ENCODE measurements around the gene DACT2. TPM values are rescaled to one million over a fixed set of nuclear protein-coding genes. Genes with fewer than 3 reads are reported as not detected.

Gene DACT2
- polyA plus RNA-seq, 1 donor = 6.4 TPM

GRCh38 chr6:168340819-168341218 lies 21.2 kb upstream of the DACT2 start:
- no peak for DNase-seq
- Histone ChIP-seq H3K36me3 (ENCODE audit: control insufficient read depth, insufficient read depth, low read length) (no peaks in the 10 kb centered on the region), H3K27me3 (ENCODE audit: control insufficient read depth, insufficient read depth, low read length) (no peaks in the 10 kb centered on the region), H3K4me3 (ENCODE audit: low read length) (no peak overlapping the region), H3K4me1 (ENCODE audit: control insufficient read depth, insufficient read depth, low read length) (peaks cover 5% of the 10 kb centered on the region), H3K27ac (ENCODE audit: low read length) (no peak overlapping the region), H3K9me3 (ENCODE audit: control insufficient read depth, low read depth, low read length) (no peaks in the 10 kb centered on the region)
- no CpG with 5 or more reads among the region's 10 CpGs for WGBS (ENCODE audit: insufficient coverage, low lambda C conversion rate)

GRCh38 chr6:168338777-168339176 lies 19.2 kb upstream of the DACT2 start:
- Histone ChIP-seq H3K9me3 (ENCODE audit: control insufficient read depth, low read depth, low read length) (no peaks in the 10 kb centered on the region), H3K4me1 (ENCODE audit: control insufficient read depth, insufficient read depth, low read length) (peaks cover 15% of the 10 kb centered on the region), H3K36me3 (ENCODE audit: control insufficient read depth, insufficient read depth, low read length) (no peaks in the 10 kb centered on the region), H3K4me3 (ENCODE audit: low read length) (no peak overlapping the region), H3K27me3 (ENCODE audit: control insufficient read depth, insufficient read depth, low read length) (no peaks in the 10 kb centered on the region), H3K27ac (ENCODE audit: low read length) (no peak overlapping the region)
- WGBS (ENCODE audit: insufficient coverage, low lambda C conversion rate) = 83% methylated on average over 1 of the region's 7 CpGs
- no peak for DNase-seq

- Histone ChIP-seq H3K36me3 (ENCODE audit: control insufficient read depth, insufficient read depth, low read length) (no peaks in the 10 kb centered on the region), H3K9me3 (ENCODE audit: control insufficient read depth, low read depth, low read length) (no peaks in the 10 kb centered on the region), H3K27me3 (ENCODE audit: control insufficient read depth, insufficient read depth, low read length) (no peaks in the 10 kb centered on the region), H3K4me3 (ENCODE audit: low read length) (no peak overlapping the region), H3K27ac (ENCODE audit: low read length) (no peak overlapping the region), H3K4me1 (ENCODE audit: control insufficient read depth, insufficient read depth, low read length) (peaks cover 20% of the 10 kb centered on the region)
- WGBS (ENCODE audit: insufficient coverage, low lambda C conversion rate) = 60% methylated on average over 1 of the region's 4 CpGs
- DNase-seq = peak in 1 of 2 donors; percentile 42
These were observed 17.4 kb upstream of the DACT2 start for GRCh38 chr6:168336967-168337366.

GRCh38 chr6:168333989-168334388 lies 14.4 kb upstream of the DACT2 start:
- peaks cover 22% of the 10 kb centered on the region for H3K4me1 ChIP-seq (ENCODE audit: control insufficient read depth, insufficient read depth, low read length)
- H3K27ac ChIP-seq (ENCODE audit: low read length) = peak overlapping the region; percentile 64
- no CpG with 5 or more reads among the region's 9 CpGs for WGBS (ENCODE audit: insufficient coverage, low lambda C conversion rate)
- peak; percentile 61 to 86 for DNase-seq
- no peaks in the 10 kb centered on the region for H3K36me3 ChIP-seq (ENCODE audit: control insufficient read depth, insufficient read depth, low read length)
- H3K27me3 ChIP-seq (ENCODE audit: control insufficient read depth, insufficient read depth, low read length) = no peaks in the 10 kb centered on the region
- H3K4me3 ChIP-seq (ENCODE audit: low read length) = no peak overlapping the region
- no peaks in the 10 kb centered on the region for H3K9me3 ChIP-seq (ENCODE audit: control insufficient read depth, low read depth, low read length)

- Histone ChIP-seq H3K36me3 (ENCODE audit: control insufficient read depth, insufficient read depth, low read length) (no peaks in the 10 kb centered on the region), H3K27ac (ENCODE audit: low read length) (peak overlapping the region; percentile 64), H3K9me3 (ENCODE audit: control insufficient read depth, low read depth, low read length) (no peaks in the 10 kb centered on the region), H3K4me1 (ENCODE audit: control insufficient read depth, insufficient read depth, low read length) (peaks cover 22% of the 10 kb centered on the region), H3K4me3 (ENCODE audit: low read length) (no peak overlapping the region), H3K27me3 (ENCODE audit: control insufficient read depth, insufficient read depth, low read length) (no peaks in the 10 kb centered on the region)
- WGBS (ENCODE audit: insufficient coverage, low lambda C conversion rate) = 10% methylated on average over 2 of the region's 9 CpGs
- DNase-seq = peak in 1 of 2 donors; percentile 77
These were observed 13.9 kb upstream of the DACT2 start for GRCh38 chr6:168333491-168333890.

- WGBS (ENCODE audit: insufficient coverage, low lambda C conversion rate) = 90% methylated on average over 1 of the region's 5 CpGs
- Histone ChIP-seq H3K9me3 (ENCODE audit: control insufficient read depth, low read depth, low read length) (no peaks in the 10 kb centered on the region), H3K36me3 (ENCODE audit: control insufficient read depth, insufficient read depth, low read length) (no peaks in the 10 kb centered on the region), H3K4me1 (ENCODE audit: control insufficient read depth, insufficient read depth, low read length) (peaks cover 22% of the 10 kb centered on the region), H3K27me3 (ENCODE audit: control insufficient read depth, insufficient read depth, low read length) (no peaks in the 10 kb centered on the region), H3K27ac (ENCODE audit: low read length) (peak overlapping the region; percentile 64), H3K4me3 (ENCODE audit: low read length) (no peak overlapping the region)
- DNase-seq = peak in 1 of 2 donors; percentile 49
These were observed 13.5 kb upstream of the DACT2 start for GRCh38 chr6:168333039-168333438.

GRCh38 chr6:168332020-168332419 lies 12.4 kb upstream of the DACT2 start:
- peak; percentile 63 to 81 for DNase-seq
- Histone ChIP-seq H3K4me1 (ENCODE audit: control insufficient read depth, insufficient read depth, low read length) (peaks cover 22% of the 10 kb centered on the region), H3K4me3 (ENCODE audit: low read length) (no peak overlapping the region), H3K27me3 (ENCODE audit: control insufficient read depth, insufficient read depth, low read length) (no peaks in the 10 kb centered on the region), H3K36me3 (ENCODE audit: control insufficient read depth, insufficient read depth, low read length) (no peaks in the 10 kb centered on the region), H3K27ac (ENCODE audit: low read length) (no peak overlapping the region), H3K9me3 (ENCODE audit: control insufficient read depth, low read depth, low read length) (no peaks in the 10 kb centered on the region)
- no CpG with 5 or more reads among the region's 13 CpGs for WGBS (ENCODE audit: insufficient coverage, low lambda C conversion rate)

GRCh38 chr6:168331058-168331457 lies 11.5 kb upstream of the DACT2 start:
- H3K27me3 ChIP-seq (ENCODE audit: control insufficient read depth, insufficient read depth, low read length) = no peaks in the 10 kb centered on the region
- no peaks in the 10 kb centered on the region for H3K36me3 ChIP-seq (ENCODE audit: control insufficient read depth, insufficient read depth, low read length)
- peaks cover 17% of the 10 kb centered on the region for H3K4me1 ChIP-seq (ENCODE audit: control insufficient read depth, insufficient read depth, low read length)
- no peaks in the 10 kb centered on the region for H3K9me3 ChIP-seq (ENCODE audit: control insufficient read depth, low read depth, low read length)
- WGBS (ENCODE audit: insufficient coverage, low lambda C conversion rate) = 86% methylated on average over 1 of the region's 4 CpGs
- no peak for DNase-seq
- H3K27ac ChIP-seq (ENCODE audit: low read length) = no peak overlapping the region
- no peak overlapping the region for H3K4me3 ChIP-seq (ENCODE audit: low read length)

GRCh38 chr6:168330403-168330802 lies 10.8 kb upstream of the DACT2 start:
- 94% methylated on average over 3 of the region's 10 CpGs for WGBS (ENCODE audit: insufficient coverage, low lambda C conversion rate)
- H3K27ac ChIP-seq (ENCODE audit: low read length) = no peak overlapping the region
- H3K4me3 ChIP-seq (ENCODE audit: low read length) = no peak overlapping the region
- DNase-seq = no peak
- no peaks in the 10 kb centered on the region for H3K36me3 ChIP-seq (ENCODE audit: control insufficient read depth, insufficient read depth, low read length)
- H3K9me3 ChIP-seq (ENCODE audit: control insufficient read depth, low read depth, low read length) = no peaks in the 10 kb centered on the region
- H3K4me1 ChIP-seq (ENCODE audit: control insufficient read depth, insufficient read depth, low read length) = peaks cover 17% of the 10 kb centered on the region
- no peaks in the 10 kb centered on the region for H3K27me3 ChIP-seq (ENCODE audit: control insufficient read depth, insufficient read depth, low read length)

DNA sequence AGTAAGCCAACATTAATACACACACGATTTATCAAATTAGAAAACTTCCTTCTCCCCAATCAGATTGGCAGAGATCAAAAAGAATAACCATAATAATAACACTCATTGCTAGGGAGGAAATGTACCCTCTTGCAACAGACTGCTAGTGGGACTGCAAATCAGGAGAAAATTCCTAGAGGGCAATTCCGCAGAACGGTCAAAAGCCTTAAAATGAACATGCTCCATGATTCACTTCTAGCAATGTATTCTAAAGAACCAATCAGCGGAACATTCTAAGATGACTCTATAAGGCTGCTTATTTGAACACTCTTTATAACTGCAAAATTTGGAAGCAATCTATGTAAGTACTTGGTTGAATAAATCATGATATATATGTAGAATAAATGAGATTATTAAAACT lies 8.5 kb upstream of the DACT2 start:
- 100% methylated on average over 1 of the region's 4 CpGs for WGBS (ENCODE audit: insufficient coverage, low lambda C conversion rate)

More for the DNA sequence above, 8.5 kb upstream of the DACT2 start:
- Histone ChIP-seq H3K9me3 (ENCODE audit: control insufficient read depth, low read depth, low read length) (no peaks in the 10 kb centered on the region), H3K27me3 (ENCODE audit: control insufficient read depth, insufficient read depth, low read length) (no peaks in the 10 kb centered on the region), H3K36me3 (ENCODE audit: control insufficient read depth, insufficient read depth, low read length) (no peaks in the 10 kb centered on the region), H3K27ac (ENCODE audit: low read length) (no peak overlapping the region), H3K4me1 (ENCODE audit: control insufficient read depth, insufficient read depth, low read length) (peaks cover 7% of the 10 kb centered on the region), H3K4me3 (ENCODE audit: low read length) (no peak overlapping the region)
- DNase-seq = no peak
